Neuronal stem cell (in vitro differentiated cells): ENCODE results near the gene ST8SIA6.
A peak's percentile ranks its signal among the peaks of the same experiment; 100 is the strongest.

Experiments used
- DNase-seq: peaks from one replicate; pipeline ENCODE4 v3.0.0-alpha.2; 2013; ENCODE audit warnings: low spot score
- H2AFZ ChIP-seq: one replicate; pipeline ENCODE4 v1.6.1; 2013; ENCODE audit warnings: mild to moderate bottlenecking, low read length, inconsistent platforms
- H2AK5ac ChIP-seq: 2 replicates; pipeline ENCODE4 v1.6.1; 2013; ENCODE audit warnings: low read depth, mild to moderate bottlenecking, inconsistent platforms, low read length, moderate library complexity, mixed read lengths
- H2BK120ac ChIP-seq: 2 replicates; pipeline ENCODE4 v1.6.1; 2013; ENCODE audit warnings: low read depth, mild to moderate bottlenecking, inconsistent platforms, low read length, moderate library complexity, mixed read lengths
- H2BK12ac ChIP-seq: one replicate; pipeline ENCODE4 v1.6.1; 2013; ENCODE audit warnings: low read length, inconsistent platforms
- H2BK15ac ChIP-seq: 2 replicates; pipeline ENCODE4 v1.6.1; 2013; ENCODE audit warnings: mild to moderate bottlenecking, low read length, inconsistent platforms, mixed read lengths
- H2BK5ac ChIP-seq: one replicate; pipeline ENCODE4 v1.6.1; 2013; ENCODE audit warnings: inconsistent platforms, mild to moderate bottlenecking, low read length, moderate library complexity
- H3K14ac ChIP-seq: one replicate; pipeline ENCODE4 v1.6.1; 2013; ENCODE audit warnings: low read length, inconsistent platforms
- H3K18ac ChIP-seq: 2 replicates; pipeline ENCODE4 v1.6.1; 2013; ENCODE audit warnings: low read length, inconsistent platforms
- H3K23ac ChIP-seq: 2 replicates; pipeline ENCODE4 v1.6.1; 2013; ENCODE audit warnings: low read depth, mild to moderate bottlenecking, mixed read lengths, low read length, inconsistent platforms; ENCODE audit not compliant: poor library complexity
- H3K27ac ChIP-seq: replicated peaks from 3 replicates; pipeline ENCODE4 v1.5.1; 2013; ENCODE audit warnings: low read length, inconsistent platforms
- H3K27me3 ChIP-seq, 3 experiments: 2 replicates each; pipeline ENCODE4 v1.6.1; 2013; ENCODE audit warnings: low read length in 3 of 3, mild to moderate bottlenecking in 2 of 3, inconsistent platforms in 1 of 3, low read depth in 1 of 3, mixed read lengths in 1 of 3, moderate library complexity in 1 of 3; ENCODE audit not compliant: control insufficient read depth in 3 of 3, insufficient read depth in 3 of 3
- H3K36me3 ChIP-seq, 2 donors: replicated peaks in 1 of 2; 2 replicates each; pipeline ENCODE4 v1.6.1; 2013; ENCODE audit warnings: low read length in 2 of 2; ENCODE audit not compliant: control insufficient read depth in 2 of 2, insufficient read depth in 2 of 2
- H3K4ac ChIP-seq: 2 replicates; pipeline ENCODE4 v1.6.1; 2013; ENCODE audit warnings: inconsistent platforms, mild to moderate bottlenecking, low read length, moderate library complexity
- H3K4me1 ChIP-seq, 2 donors: 1 replicate in 1 of 2; 2 replicates in 1 of 2; pipeline ENCODE4 v1.6.1; 2013; ENCODE audit warnings: low read length in 2 of 2, low read depth in 1 of 2; ENCODE audit not compliant: control insufficient read depth in 2 of 2, insufficient read depth in 1 of 2
- H3K4me2 ChIP-seq: one replicate; pipeline ENCODE4 v1.6.1; 2013; ENCODE audit warnings: mild to moderate bottlenecking, low read length, inconsistent platforms; ENCODE audit not compliant: insufficient read depth, poor library complexity, severe bottlenecking
- H3K4me3 ChIP-seq, 2 donors: 2 replicates each; pipeline ENCODE4 v1.5.1; 2013; ENCODE audit warnings: low read length in 2 of 2, mild to moderate bottlenecking in 2 of 2, inconsistent platforms in 1 of 2, moderate library complexity in 1 of 2
- H3K79me1 ChIP-seq: one replicate; pipeline ENCODE4 v1.6.1; 2013; ENCODE audit warnings: low read depth, mild to moderate bottlenecking, inconsistent platforms, low read length, moderate library complexity
- H3K9ac ChIP-seq: one replicate; pipeline ENCODE4 v1.6.1; 2013; ENCODE audit warnings: mild to moderate bottlenecking, low read depth, low read length, inconsistent platforms; ENCODE audit not compliant: poor library complexity
- H3K9me3 ChIP-seq, 2 donors: replicated peaks in 1 of 2; 2 replicates each; pipeline versions ENCODE3 to v1.6.1; 2013; ENCODE audit warnings: low read length in 2 of 2, mild to moderate bottlenecking in 2 of 2, inconsistent platforms in 1 of 2, low read depth in 1 of 2, mixed read lengths in 1 of 2, moderate library complexity in 1 of 2; ENCODE audit not compliant: control insufficient read depth in 2 of 2, insufficient read depth in 1 of 2
- H4K8ac ChIP-seq: one replicate; pipeline ENCODE4 v1.6.1; 2013; ENCODE audit warnings: low read depth, mild to moderate bottlenecking, inconsistent platforms, low read length, moderate library complexity
- H4K91ac ChIP-seq: one replicate; pipeline ENCODE4 v1.6.1; 2013; ENCODE audit warnings: low read length, low read depth, mild to moderate bottlenecking, inconsistent platforms; ENCODE audit not compliant: poor library complexity
- WGBS, 2 donors: extraction: QIAGEN DNeasy Blood & Tissue Kit; methylation state at CpG; one replicate each; pipeline ENCODE4 v1.1.7; 2013; ENCODE audit warnings: missing lambda C conversion rate in 2 of 2, mixed read lengths in 1 of 2; ENCODE audit not compliant: insufficient read length in 2 of 2, insufficient replicate concordance in 1 of 2; ENCODE audit errors: extremely low coverage in 2 of 2; 5-methylcytosine and 5-hydroxymethylcytosine counted together

ST8SIA6 gene

GRCh38 chr10:17413876-17414275 is 40.5 kb downstream of the ST8SIA6 start:
- Histone ChIP-seq H3K9me3 (peaks cover 0 to 6% of the 10 kb centered on the region in 2 donors), H3K4me3 (no peak overlapping the region), H3K27ac (no peak overlapping the region), H2BK120ac (no peak overlapping the region), H3K27me3 (no peaks in the 10 kb centered on the region), H2BK5ac (no peak overlapping the region), H2BK12ac (no peak overlapping the region), H2BK15ac (no peak overlapping the region), H4K91ac (no peak overlapping the region), H3K14ac (no peak overlapping the region), H2AK5ac (no peak overlapping the region), H3K18ac (no peak overlapping the region), H3K9ac (no peak overlapping the region), H2AFZ (no peak overlapping the region), H3K4me1 (peaks cover 0 to 13% of the 10 kb centered on the region in 2 donors), H4K8ac (no peak overlapping the region), H3K23ac (no peak overlapping the region), H3K4ac (no peak overlapping the region), H3K79me1 (no peaks in the 10 kb centered on the region), H3K4me2 (no peak overlapping the region), H3K36me3 (peaks cover 0 to 1% of the 10 kb centered on the region in 2 donors)
- no peak for DNase-seq
- WGBS, 2 donors: 100% methylated on average over 1 to 2 of the region's 2 CpGs

GRCh38 chr10:17412323-17412722 is 42.1 kb downstream of the ST8SIA6 start:
- Histone ChIP-seq H2BK15ac (no peak overlapping the region), H2AK5ac (peak overlapping the region; percentile 63), H3K14ac (no peak overlapping the region), H3K23ac (no peak overlapping the region), H3K4me1 (peaks cover 0 to 11% of the 10 kb centered on the region in 2 donors), H3K4me2 (no peak overlapping the region), H4K8ac (no peak overlapping the region), H3K18ac (no peak overlapping the region), H3K9me3 (peaks cover 0 to 6% of the 10 kb centered on the region in 2 donors), H2BK5ac (peak overlapping the region; percentile 10), H3K36me3 (peaks cover 0 to 1% of the 10 kb centered on the region in 2 donors), H3K4ac (no peak overlapping the region), H3K27ac (no peak overlapping the region), H4K91ac (no peak overlapping the region), H2BK12ac (no peak overlapping the region), H2AFZ (no peak overlapping the region), H3K79me1 (no peaks in the 10 kb centered on the region), H3K9ac (no peak overlapping the region), H2BK120ac (no peak overlapping the region), H3K27me3 (no peaks in the 10 kb centered on the region), H3K4me3 (no peak overlapping the region)
- WGBS, 2 donors: no CpG with 5 or more reads among the region's 2 CpGs
- no peak for DNase-seq

- H2AFZ ChIP-seq: no peak overlapping the region
- no peak for DNase-seq
- H2BK15ac ChIP-seq: no peak overlapping the region
- no peak overlapping the region for H2AK5ac ChIP-seq
- H3K36me3 ChIP-seq: peaks cover 0 to 1% of the 10 kb centered on the region in 2 donors
- no peaks in the 10 kb centered on the region for H3K27me3 ChIP-seq
- H3K4ac ChIP-seq: no peak overlapping the region
- H3K4me3 ChIP-seq: no peak overlapping the region
- H2BK120ac ChIP-seq: no peak overlapping the region
- H2BK12ac ChIP-seq: no peak overlapping the region
- no peak overlapping the region for H4K91ac ChIP-seq
- peaks cover 0 to 9% of the 10 kb centered on the region in 2 donors for H3K4me1 ChIP-seq
- no peak overlapping the region for H3K23ac ChIP-seq
- no peak overlapping the region for H3K4me2 ChIP-seq
- peaks cover 0 to 4% of the 10 kb centered on the region in 2 donors for H3K9me3 ChIP-seq
- no peak overlapping the region for H3K9ac ChIP-seq
- H3K18ac ChIP-seq: no peak overlapping the region
- WGBS, 2 donors: no CpG with 5 or more reads among the region's 5 CpGs
- no peak overlapping the region for H3K27ac ChIP-seq
- H3K14ac ChIP-seq: no peak overlapping the region
- H4K8ac ChIP-seq: no peak overlapping the region
- no peaks in the 10 kb centered on the region for H3K79me1 ChIP-seq
- no peak overlapping the region for H2BK5ac ChIP-seq
Observed at GRCh38 chr10:17410907-17411306, 43.5 kb downstream of the ST8SIA6 start.

- WGBS, 2 donors: no CpG with 5 or more reads among the region's 5 CpGs
- no peak overlapping the region for H3K4me3 ChIP-seq
- H3K27me3 ChIP-seq: no peaks in the 10 kb centered on the region
- H4K91ac ChIP-seq: no peak overlapping the region
- no peak overlapping the region for H3K4me2 ChIP-seq
- H3K9ac ChIP-seq: no peak overlapping the region
- H2BK15ac ChIP-seq: no peak overlapping the region
- no peak overlapping the region for H3K14ac ChIP-seq
- no peak overlapping the region for H3K4ac ChIP-seq
- peaks cover 0 to 1% of the 10 kb centered on the region in 2 donors for H3K36me3 ChIP-seq
- H2BK12ac ChIP-seq: no peak overlapping the region
- peaks cover 0 to 9% of the 10 kb centered on the region in 2 donors for H3K4me1 ChIP-seq
- no peak overlapping the region for H2AK5ac ChIP-seq
- H3K79me1 ChIP-seq: no peaks in the 10 kb centered on the region
- no peak for DNase-seq
- no peak overlapping the region for H3K27ac ChIP-seq
- no peak overlapping the region for H3K23ac ChIP-seq
- no peak overlapping the region for H4K8ac ChIP-seq
- H2AFZ ChIP-seq: no peak overlapping the region
- no peak overlapping the region for H3K18ac ChIP-seq
- peaks cover 0 to 2% of the 10 kb centered on the region in 2 donors for H3K9me3 ChIP-seq
- H2BK5ac ChIP-seq: no peak overlapping the region
- H2BK120ac ChIP-seq: no peak overlapping the region
Observed at GRCh38 chr10:17409170-17409733, 45.1 kb downstream of the ST8SIA6 start.
